Measurements from ENCODE around the gene EMILIN2.

Gene EMILIN2

DNA sequence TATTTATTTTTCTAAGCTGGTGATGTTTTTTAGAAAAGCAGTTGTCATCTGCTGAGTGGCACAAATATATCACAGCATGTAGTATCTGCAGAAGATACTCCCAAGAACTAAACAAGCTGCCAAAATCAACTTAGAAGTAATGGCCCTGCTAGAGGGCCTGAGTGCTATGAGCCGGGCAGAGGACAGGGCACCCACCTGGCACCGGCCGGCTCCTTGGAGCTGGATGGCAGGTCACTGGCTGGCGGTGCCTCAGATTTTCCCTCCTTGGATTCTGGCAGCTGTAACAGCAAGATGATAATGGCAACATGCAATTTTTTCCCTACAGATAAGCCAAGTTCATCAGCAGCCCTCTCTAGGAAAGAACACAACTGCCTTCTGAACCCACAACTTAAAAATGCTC lies 79.7 kb downstream of the EMILIN2 start:
- Histone ChIP-seq H2AK5ac (ENCODE audit: low read depth, low read length) (no peak overlapping the region), H2BK120ac (ENCODE audit: low read depth, low read length) (no peak overlapping the region), H3K4me1 (ENCODE audit: control insufficient read depth in 2 of 2, insufficient read depth in 1 of 2, low read depth in 1 of 2, low read length in 2 of 2) (peaks cover 0 to 3% of the 10 kb centered on the region in 2 donors), H3K9ac (ENCODE audit: low read depth, low read length, poor library complexity) (no peak overlapping the region), H3K4ac (ENCODE audit: low read length) (no peak overlapping the region), H2BK15ac (ENCODE audit: low read length) (no peak overlapping the region), H4K8ac (ENCODE audit: low read depth, low read length) (no peak overlapping the region), H3K36me3 (replicated peaks in 1 of 2; ENCODE audit: control insufficient read depth in 2 of 2, insufficient read depth in 2 of 2, low read length in 2 of 2) (peaks cover 36 to 100% of the 10 kb centered on the region in 2 donors), H2BK5ac (ENCODE audit: low read length) (no peak overlapping the region), H3K9me3 (replicated peaks in 1 of 2; ENCODE audit: control insufficient read depth in 2 of 2, insufficient read depth in 1 of 2, low read depth in 1 of 2, low read length in 2 of 2) (no peaks in the 10 kb centered on the region), H4K91ac (ENCODE audit: low read depth, low read length, poor library complexity) (no peak overlapping the region), H3K23ac (ENCODE audit: low read depth, low read length, poor library complexity) (no peak overlapping the region), H2BK12ac (ENCODE audit: low read length) (no peak overlapping the region), H3K14ac (ENCODE audit: low read length) (no peak overlapping the region), H3K4me3 (ENCODE audit: low read length in 2 of 2) (no peak overlapping the region), H3K79me1 (ENCODE audit: low read depth, low read length) (no peaks in the 10 kb centered on the region), H3K27me3 (ENCODE audit: control insufficient read depth in 3 of 3, insufficient read depth in 3 of 3, low read depth in 1 of 3, low read length in 3 of 3) (no peaks in the 10 kb centered on the region), H3K4me2 (ENCODE audit: insufficient read depth, low read length, poor library complexity, severe bottlenecking) (no peak overlapping the region), H3K18ac (ENCODE audit: low read length) (no peak overlapping the region), H2AFZ (ENCODE audit: low read length) (no peak overlapping the region), H3K27ac (replicated peaks; ENCODE audit: low read length) (no peak overlapping the region)
- WGBS, 2 donors (ENCODE audit: extremely low coverage in 2 of 2, insufficient read length in 2 of 2, insufficient replicate concordance in 1 of 2), result no CpG with 5 or more reads among the region's 4 CpGs
- DNase-seq (ENCODE audit: low spot score), result no peak

DNA sequence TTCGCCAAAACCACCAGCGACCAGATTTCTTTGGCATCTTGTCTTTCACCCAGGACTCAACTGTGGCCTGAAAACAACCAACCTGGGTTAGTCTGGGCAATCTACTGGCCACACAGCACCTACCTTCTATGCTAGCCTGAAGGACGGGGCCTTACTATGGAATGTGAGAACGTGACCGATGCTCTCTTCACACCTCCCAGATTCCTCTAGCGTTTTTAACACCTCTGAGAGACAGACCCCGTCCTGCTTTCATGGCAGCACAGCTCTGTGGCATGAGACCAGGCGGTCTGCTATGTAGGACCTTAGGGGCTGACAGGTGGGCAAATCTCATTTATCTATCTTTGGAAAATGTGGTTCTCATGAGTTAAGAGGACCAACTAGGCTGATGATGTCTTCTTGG lies 80.9 kb downstream of the EMILIN2 start:
- Histone ChIP-seq H3K14ac (ENCODE audit: low read length) (no peak overlapping the region), H3K4ac (ENCODE audit: low read length) (no peak overlapping the region), H2AK5ac (ENCODE audit: low read depth, low read length) (no peak overlapping the region), H4K91ac (ENCODE audit: low read depth, low read length, poor library complexity) (no peak overlapping the region), H3K18ac (ENCODE audit: low read length) (no peak overlapping the region), H2AFZ (ENCODE audit: low read length) (no peak overlapping the region), H3K23ac (ENCODE audit: low read depth, low read length, poor library complexity) (no peak overlapping the region), H3K27ac (replicated peaks; ENCODE audit: low read length) (no peak overlapping the region), H2BK5ac (ENCODE audit: low read length) (no peak overlapping the region), H4K8ac (ENCODE audit: low read depth, low read length) (no peak overlapping the region), H3K79me1 (ENCODE audit: low read depth, low read length) (no peaks in the 10 kb centered on the region), H3K4me3 (ENCODE audit: low read length in 2 of 2) (no peak overlapping the region), H2BK12ac (ENCODE audit: low read length) (no peak overlapping the region), H3K9ac (ENCODE audit: low read depth, low read length, poor library complexity) (no peak overlapping the region), H3K27me3 (ENCODE audit: control insufficient read depth in 3 of 3, insufficient read depth in 3 of 3, low read depth in 1 of 3, low read length in 3 of 3) (no peaks in the 10 kb centered on the region), H3K4me2 (ENCODE audit: insufficient read depth, low read length, poor library complexity, severe bottlenecking) (no peak overlapping the region), H3K36me3 (replicated peaks in 1 of 2; ENCODE audit: control insufficient read depth in 2 of 2, insufficient read depth in 2 of 2, low read length in 2 of 2) (peaks cover 38 to 98% of the 10 kb centered on the region in 2 donors), H3K9me3 (replicated peaks in 1 of 2; ENCODE audit: control insufficient read depth in 2 of 2, insufficient read depth in 1 of 2, low read depth in 1 of 2, low read length in 2 of 2) (no peaks in the 10 kb centered on the region), H2BK120ac (ENCODE audit: low read depth, low read length) (no peak overlapping the region), H3K4me1 (ENCODE audit: control insufficient read depth in 2 of 2, insufficient read depth in 1 of 2, low read depth in 1 of 2, low read length in 2 of 2) (peaks cover 0 to 3% of the 10 kb centered on the region in 2 donors), H2BK15ac (ENCODE audit: low read length) (no peak overlapping the region)
- no CpG with 5 or more reads among the region's 8 CpGs for WGBS, 2 donors (ENCODE audit: extremely low coverage in 2 of 2, insufficient read length in 2 of 2, insufficient replicate concordance in 1 of 2)
- no peak for DNase-seq (ENCODE audit: low spot score)

DNA sequence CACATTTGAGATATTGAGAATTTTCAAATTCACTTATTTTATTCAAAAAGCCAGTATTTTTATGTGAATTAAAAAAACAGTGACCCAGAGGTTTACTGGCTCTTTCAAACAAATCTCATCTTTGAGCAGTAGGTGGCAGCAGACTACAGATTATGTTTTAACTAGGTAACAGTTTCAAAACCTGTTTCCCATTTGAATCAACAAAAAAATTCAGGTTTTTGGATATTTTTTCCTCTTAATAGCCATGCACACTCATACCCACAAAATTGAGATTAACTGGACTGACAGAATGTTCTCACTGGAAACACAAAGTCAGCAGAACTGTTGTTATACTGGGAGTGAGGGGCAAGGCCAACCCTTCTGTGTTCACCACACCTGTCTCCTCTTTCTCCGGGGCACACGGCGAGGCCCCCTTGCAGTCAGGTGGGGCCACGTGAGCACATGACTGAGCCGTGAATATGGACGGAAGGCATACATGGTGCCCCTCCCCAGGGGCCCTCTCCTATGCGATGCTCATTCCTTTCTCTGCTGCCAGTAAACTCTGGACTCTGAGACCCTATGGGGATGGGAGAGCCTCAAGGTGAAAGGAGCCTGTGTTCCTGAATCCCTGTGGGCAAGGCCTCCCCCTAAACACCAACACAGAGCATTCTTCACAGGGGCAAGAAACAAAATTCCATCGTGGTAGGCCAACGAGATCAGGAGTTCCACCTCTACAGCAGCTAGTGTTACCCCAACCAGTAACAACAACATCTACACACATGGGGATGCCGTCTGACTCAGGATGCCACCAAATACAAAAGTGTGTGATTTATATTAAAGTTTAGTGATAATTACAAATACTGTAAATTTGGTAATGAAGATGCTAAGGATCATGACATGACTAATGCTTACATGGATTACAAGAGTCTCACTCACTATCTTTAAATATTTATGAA lies 85.7 kb downstream of the EMILIN2 start:
- Histone ChIP-seq H3K27me3 (ENCODE audit: control insufficient read depth in 3 of 3, insufficient read depth in 3 of 3, low read depth in 1 of 3, low read length in 3 of 3) (no peaks in the 10 kb centered on the region), H3K14ac (ENCODE audit: low read length) (no peak overlapping the region), H3K4me2 (ENCODE audit: insufficient read depth, low read length, poor library complexity, severe bottlenecking) (no peak overlapping the region), H2BK12ac (ENCODE audit: low read length) (no peak overlapping the region), H2BK5ac (ENCODE audit: low read length) (no peak overlapping the region), H3K9ac (ENCODE audit: low read depth, low read length, poor library complexity) (no peak overlapping the region), H2BK120ac (ENCODE audit: low read depth, low read length) (no peak overlapping the region), H4K8ac (ENCODE audit: low read depth, low read length) (no peak overlapping the region), H3K23ac (ENCODE audit: low read depth, low read length, poor library complexity) (no peak overlapping the region), H4K91ac (ENCODE audit: low read depth, low read length, poor library complexity) (no peak overlapping the region), H3K4ac (ENCODE audit: low read length) (no peak overlapping the region), H2AFZ (ENCODE audit: low read length) (no peak overlapping the region), H3K18ac (ENCODE audit: low read length) (no peak overlapping the region), H3K27ac (replicated peaks; ENCODE audit: low read length) (no peak overlapping the region), H2BK15ac (ENCODE audit: low read length) (no peak overlapping the region), H3K79me1 (ENCODE audit: low read depth, low read length) (no peaks in the 10 kb centered on the region), H3K4me1 (ENCODE audit: control insufficient read depth in 2 of 2, insufficient read depth in 1 of 2, low read depth in 1 of 2, low read length in 2 of 2) (no peaks in the 10 kb centered on the region), H3K9me3 (replicated peaks in 1 of 2; ENCODE audit: control insufficient read depth in 2 of 2, insufficient read depth in 1 of 2, low read depth in 1 of 2, low read length in 2 of 2) (no peaks in the 10 kb centered on the region), H3K4me3 (ENCODE audit: low read length in 2 of 2) (no peak overlapping the region), H3K36me3 (replicated peaks in 1 of 2; ENCODE audit: control insufficient read depth in 2 of 2, insufficient read depth in 2 of 2, low read length in 2 of 2) (peaks cover 18 to 99% of the 10 kb centered on the region in 2 donors), H2AK5ac (ENCODE audit: low read depth, low read length) (no peak overlapping the region)
- WGBS, 2 donors (ENCODE audit: extremely low coverage in 2 of 2, insufficient read length in 2 of 2, insufficient replicate concordance in 1 of 2), result no CpG with 5 or more reads among the region's 10 CpGs
- peak; percentile 51 for DNase-seq (ENCODE audit: low spot score)

DNA sequence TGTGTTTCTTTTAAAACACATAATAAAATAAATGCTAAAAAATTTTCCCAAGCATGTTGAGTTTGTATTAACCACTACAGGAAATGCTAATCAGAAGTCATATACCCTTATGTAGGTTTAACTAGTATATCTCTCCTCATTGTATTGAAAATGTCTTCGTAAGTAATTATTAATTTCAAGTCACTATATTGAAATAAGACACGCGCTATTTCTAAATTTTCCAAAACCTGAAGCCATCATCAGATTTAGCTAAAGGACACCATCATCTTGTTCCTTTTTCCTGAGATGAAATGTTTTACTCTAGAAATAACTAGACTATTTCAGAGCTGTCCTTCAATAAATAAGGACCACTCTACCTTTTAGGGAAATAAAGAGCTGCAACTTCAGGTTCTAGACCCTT lies 87.2 kb downstream of the EMILIN2 start:
- WGBS, 2 donors (ENCODE audit: extremely low coverage in 2 of 2, insufficient read length in 2 of 2, insufficient replicate concordance in 1 of 2), result no CpG with 5 or more reads among the region's 3 CpGs
- no peaks in the 10 kb centered on the region for H3K9me3 ChIP-seq (replicated peaks in 1 of 2; ENCODE audit: control insufficient read depth in 2 of 2, insufficient read depth in 1 of 2, low read depth in 1 of 2, low read length in 2 of 2)
- no peak overlapping the region for H3K4ac ChIP-seq (ENCODE audit: low read length)

More for the DNA sequence above, 87.2 kb downstream of the EMILIN2 start:
- Histone ChIP-seq H4K91ac (ENCODE audit: low read depth, low read length, poor library complexity) (no peak overlapping the region), H2BK120ac (ENCODE audit: low read depth, low read length) (no peak overlapping the region), H4K8ac (ENCODE audit: low read depth, low read length) (no peak overlapping the region), H3K9ac (ENCODE audit: low read depth, low read length, poor library complexity) (no peak overlapping the region), H2AFZ (ENCODE audit: low read length) (no peak overlapping the region), H2BK5ac (ENCODE audit: low read length) (no peak overlapping the region), H3K36me3 (replicated peaks in 1 of 2; ENCODE audit: control insufficient read depth in 2 of 2, insufficient read depth in 2 of 2, low read length in 2 of 2) (peaks cover 15 to 99% of the 10 kb centered on the region in 2 donors), H3K4me1 (ENCODE audit: control insufficient read depth in 2 of 2, insufficient read depth in 1 of 2, low read depth in 1 of 2, low read length in 2 of 2) (no peaks in the 10 kb centered on the region), H3K27me3 (ENCODE audit: control insufficient read depth in 3 of 3, insufficient read depth in 3 of 3, low read depth in 1 of 3, low read length in 3 of 3) (no peaks in the 10 kb centered on the region), H3K23ac (ENCODE audit: low read depth, low read length, poor library complexity) (no peak overlapping the region), H3K18ac (ENCODE audit: low read length) (no peak overlapping the region), H3K4me2 (ENCODE audit: insufficient read depth, low read length, poor library complexity, severe bottlenecking) (no peak overlapping the region), H3K4me3 (ENCODE audit: low read length in 2 of 2) (no peak overlapping the region), H3K79me1 (ENCODE audit: low read depth, low read length) (no peaks in the 10 kb centered on the region), H2BK12ac (ENCODE audit: low read length) (no peak overlapping the region), H3K27ac (replicated peaks; ENCODE audit: low read length) (no peak overlapping the region), H2BK15ac (ENCODE audit: low read length) (no peak overlapping the region), H2AK5ac (ENCODE audit: low read depth, low read length) (no peak overlapping the region), H3K14ac (ENCODE audit: low read length) (no peak overlapping the region)
- DNase-seq (ENCODE audit: low spot score), result no peak

All from neuronal stem cell (in vitro differentiated cells).